ENCODE results near the gene AK3.
"Not testable (repeated sequence)": the region's sequence is repeated elsewhere in the genome, so short reads cannot be mapped to it uniquely, and the experiment has no call there.

- TF ChIP-seq CTCF (IDR thresholded peaks at IDR 0.05); ZFX (IDR thresholded peaks at IDR 0.05; ENCODE audit: borderline replicate concordance): not testable (repeated sequence)
Measured at GRCh38 chr9:4774958-4775357, 34.0 kb upstream of the AK3 start.

Data from 22Rv1 (cell line).